Measurements from ENCODE around the gene HSD17B1. TPM values are rescaled to one million over a fixed set of nuclear protein-coding genes. Genes with fewer than 3 reads are reported as not detected.
A peak's percentile ranks its signal among the peaks of the same experiment; 100 is the strongest.
"Not testable (repeated sequence)": the region's sequence is repeated elsewhere in the genome, so short reads cannot be mapped to it uniquely, and the experiment has no call there.

The HSD17B1 gene
- 2.3 and 4.0 TPM in 2 replicates for total RNA-seq (2022)
- percentile 40 among the genes with signal in this experiment for Bru-seq, nascent RNA
- BruChase-seq, experiment 1, labeled RNA remaining after a 2-hour chase: percentile 44 among the genes with signal in this experiment
- BruChase-seq, experiment 2, labeled RNA remaining after a 6-hour chase: percentile 46 among the genes with signal in this experiment
- long read RNA-seq, full-length matches to known transcripts: 3 of 11 reads
- long read RNA-seq, partial matches to known transcripts: 5 of 11 reads
- long read RNA-seq, other reads (novel, unspliced or antisense): 3 of 11 reads

GRCh38 chr17:42552736-42553135, at the start of gene HSD17B1:
Gene HSD17B1, plus strand, starts transcription at chr17:42552923. Its CDS starts 11 bp downstream, at chr17:42552934.
- Mint-ChIP-seq H3K36me3 (ENCODE audit: insufficient read depth, unreplicated experiment) (peaks cover 30% of the 10 kb centered on the region), H3K27ac (ENCODE audit: unreplicated experiment) (peak within 1 kb of the TSS; percentile 94), H3K4me3 (ENCODE audit: unreplicated experiment) (peak within 1 kb of the TSS; percentile 97)
- H3K36me3 ChIP-seq (ENCODE audit: control insufficient read depth, insufficient read depth, low read length); H3K27me3 ChIP-seq (replicated peaks; ENCODE audit: control insufficient read depth, insufficient read depth, low read length); H3K27me3 Mint-ChIP-seq (ENCODE audit: insufficient read depth, unreplicated experiment); H3K9me3 Mint-ChIP-seq (ENCODE audit: unreplicated experiment); CTCF ChIA-PET; BruUV-seq (replicated peaks); intact Hi-C loops (cut with micrococcal nuclease; ENCODE audit: unreplicated experiment); H3K4me1 Mint-ChIP-seq (ENCODE audit: low read depth, unreplicated experiment); H3K4me1 ChIP-seq; H3K9me3 ChIP-seq; DNase-seq: not testable (repeated sequence)
- POLR2A ChIA-PET: interaction anchor here (1.1 kb wide), 1 partner anchor 17 kb away, joined by 3 read pairs; the partner anchor contains the start of gene NAGLU
- peak within 1 kb of the TSS; percentile 88 for H3K4me3 ChIP-seq (ENCODE audit: low read depth, low read length)

GRCh38 chr17:42502926-42503325, 49.8 kb upstream of the HSD17B1 start:
- no peak overlapping the region for H3K27ac Mint-ChIP-seq (ENCODE audit: unreplicated experiment)
- BruUV-seq (replicated peaks): no TSS peak
- peaks cover 89% of the 10 kb centered on the region for H3K36me3 Mint-ChIP-seq (ENCODE audit: insufficient read depth, unreplicated experiment)
- no peaks in the 10 kb centered on the region for H3K9me3 Mint-ChIP-seq (ENCODE audit: unreplicated experiment)
- H3K36me3 ChIP-seq (ENCODE audit: control insufficient read depth, insufficient read depth, low read length): peaks cover 1% of the 10 kb centered on the region; the same call in 1 of the 2 replicates
- H3K9me3 ChIP-seq: no peaks in the 10 kb centered on the region
- H3K4me3 ChIP-seq (ENCODE audit: low read depth, low read length): no peak overlapping the region
- no peaks in the 10 kb centered on the region for H3K4me1 ChIP-seq
- intact Hi-C loops (cut with micrococcal nuclease; ENCODE audit: unreplicated experiment): no loop called here
- H3K4me3 Mint-ChIP-seq (ENCODE audit: unreplicated experiment): no peak overlapping the region
- no peak for TF ChIP-seq CTCF (IDR thresholded peaks at IDR 0.05; ENCODE audit: insufficient read depth in 1 of 2, low read depth in 1 of 2, low read length in 1 of 2, severe bottlenecking in 1 of 2, unreplicated experiment in 1 of 2)
- H3K27me3 Mint-ChIP-seq (ENCODE audit: insufficient read depth, unreplicated experiment): no peaks in the 10 kb centered on the region
- no peaks in the 10 kb centered on the region for H3K27me3 ChIP-seq (replicated peaks; ENCODE audit: control insufficient read depth, insufficient read depth, low read length)
- ChIA-PET CTCF (no interaction called here), POLR2A (no interaction called here)
- DNase-seq: no peak
- H3K4me1 Mint-ChIP-seq (ENCODE audit: low read depth, unreplicated experiment): no peaks in the 10 kb centered on the region

GRCh38 chr17:42507671-42508070, 45.1 kb upstream of the HSD17B1 start:
- Histone ChIP-seq H3K36me3 (ENCODE audit: control insufficient read depth, insufficient read depth, low read length) (peaks cover 4% of the 10 kb centered on the region; the same call in 1 of the 2 replicates), H3K4me3 (ENCODE audit: low read depth, low read length) (no peak overlapping the region), H3K9me3 (no peaks in the 10 kb centered on the region), H3K27me3 (replicated peaks; ENCODE audit: control insufficient read depth, insufficient read depth, low read length) (no peaks in the 10 kb centered on the region), H3K4me1 (no peaks in the 10 kb centered on the region)
- CTCF ChIA-PET: interaction anchor here (0.7 kb wide), 1 partner anchor 10 kb away, joined by 3 read pairs; no protein-coding TSS in a partner anchor
- Mint-ChIP-seq H3K27me3 (ENCODE audit: insufficient read depth, unreplicated experiment) (no peaks in the 10 kb centered on the region), H3K4me3 (ENCODE audit: unreplicated experiment) (no peak overlapping the region), H3K4me1 (ENCODE audit: low read depth, unreplicated experiment) (no peaks in the 10 kb centered on the region), H3K9me3 (ENCODE audit: unreplicated experiment) (no peaks in the 10 kb centered on the region), H3K27ac (ENCODE audit: unreplicated experiment) (no peak overlapping the region), H3K36me3 (ENCODE audit: insufficient read depth, unreplicated experiment) (peaks cover 82% of the 10 kb centered on the region)
- no peak for DNase-seq
- TF ChIP-seq CTCF (IDR thresholded peaks at IDR 0.05; ENCODE audit: insufficient read depth in 1 of 2, low read depth in 1 of 2, low read length in 1 of 2, severe bottlenecking in 1 of 2, unreplicated experiment in 1 of 2): no peak
- intact Hi-C loops (cut with micrococcal nuclease; ENCODE audit: unreplicated experiment): no loop called here
- BruUV-seq (replicated peaks): no TSS peak
- POLR2A ChIA-PET: interaction anchor here (0.5 kb wide), 1 partner anchor 82 kb away, joined by 4 read pairs; no protein-coding TSS in a partner anchor
